Natural killer cell (primary cell): ENCODE measurements around the gene NOL8. TPM values are rescaled to one million over a fixed set of nuclear protein-coding genes. Genes with fewer than 3 reads are reported as not detected.
A peak's percentile ranks its signal among the peaks of the same experiment; 100 is the strongest.

Source experiments
- ATAC-seq, 3 donors: fragments of 150-1000 bp in 2 of 3; fragments of 200-7000 bp in 1 of 3; cut with Tn5 transposase; 1 replicate in 1 of 3; 2 replicates in 2 of 3; pipeline ENCODE4 v1.10.0; 2021; ENCODE audit warnings: mild to moderate bottlenecking in 2 of 3, moderate library complexity in 2 of 3
- DNase-seq, 2 donors: peaks; one replicate each; pipeline versions ENCODE4 v3.0.0 to v3.0.0-alpha.2; 2013 to 2021; ENCODE audit warnings: mixed read lengths in 1 of 2
- H3K27ac ChIP-seq: one replicate; pipeline ENCODE4 v1.5.1; 2013; ENCODE audit warnings: mild to moderate bottlenecking, low read length
- H3K27me3 ChIP-seq: one replicate; pipeline ENCODE4 v1.6.1; 2013; ENCODE audit warnings: low read length; ENCODE audit not compliant: control insufficient read depth, insufficient read depth
- H3K36me3 ChIP-seq: one replicate; pipeline ENCODE4 v1.6.1; 2013; ENCODE audit warnings: low read length; ENCODE audit not compliant: control insufficient read depth, insufficient read depth
- H3K4me1 ChIP-seq: one replicate; pipeline ENCODE4 v1.6.1; 2013; ENCODE audit warnings: low read length; ENCODE audit not compliant: control insufficient read depth, insufficient read depth
- H3K4me3 ChIP-seq: one replicate; pipeline ENCODE4 v1.5.1; 2013; ENCODE audit warnings: low read length
- H3K9me3 ChIP-seq: one replicate; pipeline ENCODE4 v1.6.1; 2013; ENCODE audit warnings: low read length; ENCODE audit not compliant: control insufficient read depth, insufficient read depth
- H3K27ac Mint-ChIP-seq, 2 donors: one replicate each; pipeline ENCODE4 v1.8.0; 2022; ENCODE audit warnings: mild to moderate bottlenecking in 2 of 2, mixed read lengths in 2 of 2, moderate library complexity in 1 of 2
- H3K27me3 Mint-ChIP-seq, 2 donors: one replicate each; pipeline ENCODE4 v1.8.0; 2022; ENCODE audit warnings: low read depth in 2 of 2, mixed read lengths in 2 of 2
- H3K36me3 Mint-ChIP-seq: one replicate; pipeline ENCODE4 v1.8.0; 2022; ENCODE audit warnings: mixed read lengths
- H3K4me1 Mint-ChIP-seq, 2 donors: one replicate each; pipeline ENCODE4 v1.8.0; 2022; ENCODE audit warnings: mixed read lengths in 2 of 2
- H3K4me3 Mint-ChIP-seq: one replicate; pipeline ENCODE4 v1.8.0; 2022; ENCODE audit warnings: mild to moderate bottlenecking, moderate library complexity, mixed read lengths
- H3K9me3 Mint-ChIP-seq, 2 donors: one replicate each; pipeline ENCODE4 v1.8.0; 2022; ENCODE audit warnings: mixed read lengths in 2 of 2
- WGBS: methylation state at CpG from one replicate; pipeline ENCODE4 v1.1.7; 2013; ENCODE audit warnings: missing lambda C conversion rate; ENCODE audit not compliant: insufficient coverage; 5-methylcytosine and 5-hydroxymethylcytosine counted together
- intact Hi-C: fragments of 100-400 bp; cut with micrococcal nuclease; formaldehyde crosslinking; loops from one replicate; pipeline ENCODE4 v1.14.2; 2022
- total RNA-seq, 4 donors: library from RNA; stranded (reverse); fragments of 120-200 nt in 1 of 4; gene quantifications; one replicate each; pipeline versions ENCODE4 v1.2.3 to v1.2.4, GENCODE V29; 2013 to 2022
- TF ChIP-seq, protein P1 (sequence below): fragments of 200-600 bp; IDR thresholded peaks from one replicate; pipeline ENCODE4 v1.8.0; 2022; ENCODE audit warnings: antibody characterized with exemption

Gene NOL8
- total RNA-seq, 3 donors from 2014 or later (not counting 1 experiment from before 2014, with no cell fraction given): 42.3 to 50.7 (median 46.7) TPM

DNA sequence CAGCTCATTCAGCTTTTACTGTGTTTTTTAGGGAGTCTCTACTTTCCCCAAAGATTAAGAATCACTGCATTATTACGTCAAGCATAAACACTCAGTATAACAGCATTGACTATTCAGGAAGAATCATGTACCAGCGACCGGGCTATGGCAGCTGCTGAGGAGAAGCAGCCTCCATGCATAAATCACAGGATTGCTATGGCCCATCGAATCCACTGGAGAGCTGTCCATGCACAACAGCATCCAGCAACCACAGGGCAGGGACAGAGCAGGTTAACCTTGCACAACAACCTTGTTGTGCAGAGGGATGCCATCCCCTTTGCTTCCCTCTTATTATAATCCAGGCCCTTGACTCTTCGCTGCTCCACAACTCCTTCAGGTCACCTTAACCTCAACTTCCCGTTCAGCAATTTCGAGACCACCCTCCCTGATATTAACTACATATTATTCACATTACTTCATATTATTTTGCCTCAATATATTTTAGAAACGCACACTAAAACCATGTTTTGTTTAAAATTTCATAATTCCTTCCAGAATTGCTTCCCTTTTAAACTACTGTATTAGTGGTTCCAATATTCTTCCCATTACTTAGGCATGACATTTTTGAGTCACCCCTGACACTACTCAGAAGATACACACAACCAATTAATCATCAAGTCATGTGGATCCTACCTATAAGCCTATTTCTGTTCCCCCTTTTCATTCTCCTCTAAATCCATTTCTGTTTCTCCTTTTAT, 32.6 kb downstream of the NOL8 start:
- no peak overlapping the region for H3K27ac ChIP-seq
- Mint-ChIP-seq H3K9me3 (no peaks in the 10 kb centered on the region), H3K36me3 (peaks cover 11% of the 10 kb centered on the region), H3K27me3 (no peaks in the 10 kb centered on the region), H3K27ac (peak overlapping the region; percentile 97 to 98), H3K4me3 (peak overlapping the region; percentile 100), H3K4me1 (peaks cover 36 to 40% of the 10 kb centered on the region in 2 donors)
- peaks cover 14% of the 10 kb centered on the region for H3K36me3 ChIP-seq
- H3K27me3 ChIP-seq: no peaks in the 10 kb centered on the region
- ATAC-seq (no peak), DNase-seq (peak in 1 of 2 donors; percentile 14)
- intact Hi-C loops: loop anchor here (1.0 kb wide), 1 partner anchor 33 kb away; the partner anchor contains the start of genes CENPP and NOL8
- WGBS: 58% methylated on average over 8 of the region's 8 CpGs
- H3K9me3 ChIP-seq: no peaks in the 10 kb centered on the region
- H3K4me1 ChIP-seq: peaks cover 16% of the 10 kb centered on the region
- peak overlapping the region; percentile 89 for H3K4me3 ChIP-seq
- TF ChIP-seq, protein P1, sequence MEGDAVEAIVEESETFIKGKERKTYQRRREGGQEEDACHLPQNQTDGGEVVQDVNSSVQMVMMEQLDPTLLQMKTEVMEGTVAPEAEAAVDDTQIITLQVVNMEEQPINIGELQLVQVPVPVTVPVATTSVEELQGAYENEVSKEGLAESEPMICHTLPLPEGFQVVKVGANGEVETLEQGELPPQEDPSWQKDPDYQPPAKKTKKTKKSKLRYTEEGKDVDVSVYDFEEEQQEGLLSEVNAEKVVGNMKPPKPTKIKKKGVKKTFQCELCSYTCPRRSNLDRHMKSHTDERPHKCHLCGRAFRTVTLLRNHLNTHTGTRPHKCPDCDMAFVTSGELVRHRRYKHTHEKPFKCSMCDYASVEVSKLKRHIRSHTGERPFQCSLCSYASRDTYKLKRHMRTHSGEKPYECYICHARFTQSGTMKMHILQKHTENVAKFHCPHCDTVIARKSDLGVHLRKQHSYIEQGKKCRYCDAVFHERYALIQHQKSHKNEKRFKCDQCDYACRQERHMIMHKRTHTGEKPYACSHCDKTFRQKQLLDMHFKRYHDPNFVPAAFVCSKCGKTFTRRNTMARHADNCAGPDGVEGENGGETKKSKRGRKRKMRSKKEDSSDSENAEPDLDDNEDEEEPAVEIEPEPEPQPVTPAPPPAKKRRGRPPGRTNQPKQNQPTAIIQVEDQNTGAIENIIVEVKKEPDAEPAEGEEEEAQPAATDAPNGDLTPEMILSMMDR: no peak

DNA sequence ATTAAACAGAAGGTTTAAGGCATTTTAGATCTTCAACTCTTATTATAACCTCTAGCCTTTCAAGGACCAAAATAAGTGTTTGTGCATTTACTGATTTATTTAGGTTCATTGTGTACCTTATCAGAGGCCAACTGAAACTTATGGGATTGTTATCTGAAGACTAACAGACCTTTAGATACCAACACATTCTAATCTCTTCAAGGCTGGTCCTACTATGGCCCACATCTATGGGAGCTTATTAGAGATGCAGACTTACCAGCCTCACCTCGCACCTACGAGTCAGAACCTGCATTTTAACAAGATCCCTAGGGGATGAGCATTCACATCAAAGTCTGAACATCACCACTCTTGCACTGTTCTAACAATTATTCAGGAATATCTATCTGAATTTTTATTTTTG, 33.6 kb downstream of the NOL8 start:
- 86% methylated on average over 2 of the region's 2 CpGs for WGBS
- H3K4me3 ChIP-seq: no peak overlapping the region

DNA sequence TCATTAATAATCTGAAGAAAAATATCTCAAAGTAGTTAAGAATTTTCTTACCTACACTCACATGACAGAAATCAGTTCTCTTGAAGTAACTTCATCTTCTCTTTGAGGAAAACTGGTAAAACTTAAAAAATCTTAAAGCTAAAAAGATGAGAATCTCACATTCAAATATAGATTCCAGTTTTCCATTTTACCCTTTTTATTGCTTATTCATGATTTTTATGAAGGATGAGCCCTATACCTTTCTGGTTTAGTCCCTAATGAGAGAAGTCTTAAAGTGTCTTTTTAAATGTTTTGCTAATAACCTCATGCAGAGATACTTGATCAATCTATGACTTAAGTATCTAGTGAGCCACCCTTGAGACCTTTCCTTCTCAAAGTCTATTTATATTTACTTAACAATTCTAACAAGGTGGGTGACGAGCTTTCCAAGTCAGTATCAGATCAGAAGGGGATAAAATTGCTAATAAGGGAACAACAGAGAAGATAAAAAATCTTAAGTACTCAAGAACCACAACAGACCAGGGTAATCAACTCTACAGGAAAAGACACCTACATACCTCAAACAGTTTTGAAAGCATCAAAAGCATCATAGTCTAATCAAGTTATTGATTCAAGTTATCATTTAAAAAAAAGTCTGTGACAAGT, 34.2 kb downstream of the NOL8 start:
- TF ChIP-seq, protein P1: no peak
- Mint-ChIP-seq H3K36me3 (peaks cover 11% of the 10 kb centered on the region), H3K27me3 (no peaks in the 10 kb centered on the region), H3K4me1 (peaks cover 36 to 40% of the 10 kb centered on the region in 2 donors), H3K4me3 (peak overlapping the region; percentile 71), H3K27ac (peak overlapping the region; percentile 37 to 49), H3K9me3 (no peaks in the 10 kb centered on the region)
- no CpG with 5 or more reads among the region's 1 CpG for WGBS
- DNase-seq (no peak), ATAC-seq (no peak)
- Histone ChIP-seq H3K27me3 (no peaks in the 10 kb centered on the region), H3K9me3 (no peaks in the 10 kb centered on the region), H3K27ac (no peak overlapping the region), H3K4me3 (no peak overlapping the region), H3K4me1 (peaks cover 16% of the 10 kb centered on the region), H3K36me3 (peaks cover 14% of the 10 kb centered on the region)
- intact Hi-C loops: no loop called here

More for the DNA sequence above, 33.6 kb downstream of the NOL8 start:
- no peaks in the 10 kb centered on the region for H3K9me3 ChIP-seq
- no peak overlapping the region for H3K27ac ChIP-seq
- H3K36me3 ChIP-seq: peaks cover 13% of the 10 kb centered on the region
- H3K27me3 ChIP-seq: no peaks in the 10 kb centered on the region
- DNase-seq (no peak), ATAC-seq (no peak)
- Mint-ChIP-seq H3K27ac (peak overlapping the region; percentile 37 to 49), H3K27me3 (no peaks in the 10 kb centered on the region), H3K36me3 (peaks cover 11% of the 10 kb centered on the region), H3K9me3 (no peaks in the 10 kb centered on the region), H3K4me1 (peaks cover 36 to 40% of the 10 kb centered on the region in 2 donors), H3K4me3 (no peak overlapping the region)
- TF ChIP-seq, protein P1: no peak
- H3K4me1 ChIP-seq: peaks cover 16% of the 10 kb centered on the region
- intact Hi-C loops: no loop called here
